GM23338 (cell line): ENCODE data around the gene AFAP1L1. TPM values are rescaled to one million over a fixed set of nuclear protein-coding genes. Genes with fewer than 3 reads are reported as not detected.

Experiments
- ATAC-seq: fragments of 200-7000 bp; cut with Tn5 transposase; 3 replicates; pipeline ENCODE4 v1.9.1; 2020
- DNase-seq: peaks from one replicate; pipeline ENCODE4 v3.0.0-alpha.2; 2015; ENCODE audit warnings: low spot score
- H2AFZ ChIP-seq: fragments of 200-600 bp; sonication (generic); 2 replicates; pipeline ENCODE4 v1.8.0; 2016; ENCODE audit warnings: antibody characterized with exemption, mild to moderate bottlenecking, moderate library complexity
- H3F3A ChIP-seq: fragments of 200-600 bp; sonication (generic); replicated peaks from 2 replicates; pipeline ENCODE4 v1.8.0; 2017; ENCODE audit warnings: antibody characterized with exemption, mixed run types, low read depth
- H3K27ac ChIP-seq: fragments of 200-600 bp; sonication (generic); 2 replicates; pipeline ENCODE4 v1.6.1; 2016; ENCODE audit warnings: low read depth
- H3K27me3 ChIP-seq: fragments of 200-600 bp; sonication (generic); 2 replicates; pipeline ENCODE4 v1.8.0; 2016; ENCODE audit warnings: mild to moderate bottlenecking, mixed run types, moderate library complexity; ENCODE audit not compliant: insufficient read depth
- H3K36me3 ChIP-seq: fragments of 200-600 bp; sonication (generic); 2 replicates; pipeline ENCODE4 v1.8.0; 2016; ENCODE audit warnings: mild to moderate bottlenecking; ENCODE audit not compliant: insufficient read depth
- H3K4me1 ChIP-seq: fragments of 200-600 bp; sonication (generic); 2 replicates; pipeline ENCODE4 v1.8.0; 2016; ENCODE audit warnings: mild to moderate bottlenecking, moderate library complexity; ENCODE audit not compliant: insufficient read depth
- H3K4me2 ChIP-seq: fragments of 200-600 bp; sonication (generic); 2 replicates; pipeline ENCODE4 v1.7.1; 2017; ENCODE audit warnings: mixed run types
- H3K4me3 ChIP-seq: fragments of 200-600 bp; sonication (generic); 2 replicates; pipeline ENCODE4 v1.6.1; 2016; ENCODE audit warnings: mixed run types
- H3K79me2 ChIP-seq: fragments of 200-600 bp; sonication (generic); replicated peaks from 2 replicates; pipeline ENCODE4 v1.8.0; 2017; ENCODE audit warnings: mild to moderate bottlenecking; ENCODE audit not compliant: insufficient read depth
- H3K9me2 ChIP-seq: fragments of 200-600 bp; sonication (generic); 2 replicates; pipeline ENCODE4 v1.8.0; 2017; ENCODE audit not compliant: insufficient read depth
- H4K20me1 ChIP-seq: fragments of 200-600 bp; sonication (generic); replicated peaks from 2 replicates; pipeline ENCODE4 v1.8.0; 2017; ENCODE audit warnings: mild to moderate bottlenecking; ENCODE audit not compliant: insufficient read depth
- H3K27ac Mint-ChIP-seq: 2 replicates; pipeline ENCODE4 v1.8.0; 2020; ENCODE audit warnings: inconsistent platforms, mild to moderate bottlenecking, moderate library complexity, mixed read lengths
- H3K27me3 Mint-ChIP-seq: 3 replicates; pipeline ENCODE4 v1.8.0; 2022; ENCODE audit warnings: low read depth, mild to moderate bottlenecking, moderate library complexity, mixed read lengths, inconsistent platforms; ENCODE audit not compliant: insufficient read depth, poor library complexity
- H3K36me3 Mint-ChIP-seq: 3 replicates; pipeline ENCODE4 v1.8.0; 2021; ENCODE audit warnings: low read depth, mild to moderate bottlenecking, inconsistent platforms, moderate library complexity, mixed read lengths
- H3K4me1 Mint-ChIP-seq: 3 replicates; pipeline ENCODE4 v1.8.0; 2020; ENCODE audit warnings: mild to moderate bottlenecking, inconsistent platforms, mixed read lengths
- H3K4me3 Mint-ChIP-seq: 3 replicates; pipeline ENCODE4 v1.8.0; 2021; ENCODE audit warnings: moderate library complexity, mild to moderate bottlenecking, inconsistent platforms, mixed read lengths
- H3K9me3 Mint-ChIP-seq: 3 replicates; pipeline ENCODE4 v1.8.0; 2020; ENCODE audit warnings: moderate library complexity, mild to moderate bottlenecking, inconsistent platforms, mixed read lengths
- CTCF ChIP-seq, 2 experiments: fragments of 200-600 bp in 1 of 2; sonication (generic) in 1 of 2; conservative IDR thresholded peaks; 2 replicates each; pipeline versions ENCODE4 v1.5.1 to v1.6.1; 2016 to 2017; ENCODE audit warnings: antibody characterized with exemption in 2 of 2, low read depth in 2 of 2, mild to moderate bottlenecking in 2 of 2, moderate library complexity in 1 of 2
- ETS1 ChIP-seq: IDR thresholded peaks from 2 replicates; pipeline ENCODE4 v1.6.1; 2016; ENCODE audit warnings: antibody characterized with exemption
- EZH2 ChIP-seq: fragments of 200-600 bp; sonication (generic); IDR thresholded peaks from one replicate; pipeline ENCODE4 v1.8.0; 2017; ENCODE audit warnings: antibody characterized with exemption, mild to moderate bottlenecking, low read depth; ENCODE audit not compliant: unreplicated experiment
- EZH2phosphoT487 ChIP-seq: fragments of 200-600 bp; sonication (generic); IDR thresholded peaks from one replicate; pipeline ENCODE4 v1.8.1; 2018; ENCODE audit warnings: antibody characterized with exemption; ENCODE audit not compliant: unreplicated experiment
- NANOG ChIP-seq: IDR thresholded peaks from 2 replicates; pipeline ENCODE4 v1.6.1; 2016; ENCODE audit warnings: antibody characterized with exemption, borderline replicate concordance
- POLR2AphosphoS5 ChIP-seq: IDR thresholded peaks from 2 replicates; pipeline ENCODE4 v1.6.1; 2016; ENCODE audit warnings: antibody characterized with exemption, low read depth
- REST ChIP-seq: IDR thresholded peaks from one replicate; pipeline ENCODE4 v1.6.1; 2018; ENCODE audit warnings: antibody characterized with exemption; ENCODE audit not compliant: unreplicated experiment
- ZNF114 ChIP-seq: fragments of 250-450 bp; sonication (Bioruptor Pico); IDR thresholded peaks from 2 replicates; pipeline ENCODE4 v1.5.0; 2020; ENCODE audit warnings: mild to moderate bottlenecking, moderate library complexity
- ZNF331 ChIP-seq: fragments of 250-450 bp; sonication (Bioruptor Pico); IDR thresholded peaks from 2 replicates; pipeline ENCODE4 v1.5.0; 2020; ENCODE audit warnings: low read depth, mild to moderate bottlenecking, moderate library complexity
- polyA plus RNA-seq: library from polyadenylated mRNA; unstranded; fragments of >200 nt; fragmentation: Nextera tagmentation; extraction: Ambion mirVana; gene quantifications from 2 replicates; pipeline ENCODE4 v1.2.1, GENCODE V29; 2016
- total RNA-seq: library from RNA; depleted of rRNA; stranded (reverse); fragments of >200 nt; shearing (Covaris generic); gene quantifications from 2 replicates; pipeline ENCODE4 v1.2.3, GENCODE V29; 2014

The AFAP1L1 gene
- total and polyA plus RNA-seq, 2 experiments from 2014 or later = 3.2 to 5.7 TPM

- DNase-seq (peak; percentile 57), ATAC-seq (peak; percentile 85)
- no peak overlapping the region for H3K27ac ChIP-seq
- TF ChIP-seq ZNF331 (CRISPR knock-in tag) (no peak), ETS1 (no peak), CTCF (conservative IDR thresholded peaks at IDR 0.05; ENCODE audit: low read depth in 2 of 2) (peak; percentile 56 to 67), EZH2 (no peak)
- no peaks in the 10 kb centered on the region for H4K20me1 ChIP-seq
- no peak overlapping the region for H3K4me2 ChIP-seq
- peaks cover 9% of the 10 kb centered on the region for H3K27me3 Mint-ChIP-seq
- no peaks in the 10 kb centered on the region for H3K4me1 ChIP-seq
- H3K9me2 ChIP-seq = no peaks in the 10 kb centered on the region; the same call in 1 of the 2 replicates
- no peaks in the 10 kb centered on the region for H3F3A ChIP-seq
- H3K36me3 Mint-ChIP-seq = no peaks in the 10 kb centered on the region
- H3K79me2 ChIP-seq = no peaks in the 10 kb centered on the region
- no peaks in the 10 kb centered on the region for H3K4me1 Mint-ChIP-seq
- no peak overlapping the region for H3K27ac Mint-ChIP-seq
- H3K9me3 Mint-ChIP-seq = no peaks in the 10 kb centered on the region; the same call in 2 of the 3 replicates
- H3K36me3 ChIP-seq = no peaks in the 10 kb centered on the region
- no peak overlapping the region for H3K4me3 Mint-ChIP-seq
- no peak overlapping the region for H2AFZ ChIP-seq
- H3K27me3 ChIP-seq = no peaks in the 10 kb centered on the region
- no peak overlapping the region for H3K4me3 ChIP-seq
Observed at GRCh38 chr5:149237662-149238061, 34.0 kb upstream of the AFAP1L1 start.

GRCh38 chr5:149238540-149238939 lies 33.1 kb upstream of the AFAP1L1 start:
- Histone ChIP-seq H3K27me3 (no peaks in the 10 kb centered on the region), H3K4me1 (no peaks in the 10 kb centered on the region), H3K9me2 (no peaks in the 10 kb centered on the region; the same call in 1 of the 2 replicates), H3K79me2 (no peaks in the 10 kb centered on the region), H4K20me1 (no peaks in the 10 kb centered on the region), H2AFZ (no peak overlapping the region), H3K4me2 (no peak overlapping the region), H3F3A (no peaks in the 10 kb centered on the region), H3K4me3 (no peak overlapping the region), H3K27ac (no peak overlapping the region), H3K36me3 (no peaks in the 10 kb centered on the region)
- Mint-ChIP-seq H3K4me3 (no peak overlapping the region), H3K4me1 (no peaks in the 10 kb centered on the region), H3K27me3 (peaks cover 9% of the 10 kb centered on the region), H3K9me3 (no peaks in the 10 kb centered on the region; the same call in 2 of the 3 replicates), H3K27ac (no peak overlapping the region), H3K36me3 (no peaks in the 10 kb centered on the region)
- peak; percentile 64 for ATAC-seq
- no peak for DNase-seq
- TF ChIP-seq CTCF (conservative IDR thresholded peaks at IDR 0.05; ENCODE audit: low read depth in 2 of 2) (peak in 1 of 2 experiments; percentile 43; a peak in 2 of 4 replicates), ZNF331 (CRISPR knock-in tag) (no peak), POLR2AphosphoS5 (no peak), ZNF114 (CRISPR knock-in tag) (no peak), EZH2phosphoT487 (no peak), ETS1 (no peak), NANOG (no peak), REST (no peak)
